Epithelial cell of proximal tubule (primary cell): ENCODE data around the gene IL20. TPM values are rescaled to one million over a fixed set of nuclear protein-coding genes. Genes with fewer than 3 reads are reported as not detected.

ENCODE experiments used
- DNase-seq: peaks from one replicate; pipeline ENCODE4 v3.0.0-alpha.2; 2011; ENCODE audit warnings: low read depth
- H3K4me3 ChIP-seq: 2 replicates; pipeline ENCODE4 v1.5.1; 2011; ENCODE audit warnings: low read depth, mild to moderate bottlenecking, low read length
- total RNA-seq: library from RNA; depleted of rRNA; stranded (reverse); fragments of >200 nt; gene quantifications from 2 replicates; pipeline ENCODE4 v1.2.3, GENCODE V29; 2015
- TF ChIP-seq, protein P1 (sequence below): conservative IDR thresholded peaks from 2 replicates; pipeline ENCODE4 v1.5.1; 2012; ENCODE audit warnings: low read depth, mild to moderate bottlenecking, low read length

The IL20 gene
- total RNA-seq, 1 donor from 2014 or later = not detected

DNA sequence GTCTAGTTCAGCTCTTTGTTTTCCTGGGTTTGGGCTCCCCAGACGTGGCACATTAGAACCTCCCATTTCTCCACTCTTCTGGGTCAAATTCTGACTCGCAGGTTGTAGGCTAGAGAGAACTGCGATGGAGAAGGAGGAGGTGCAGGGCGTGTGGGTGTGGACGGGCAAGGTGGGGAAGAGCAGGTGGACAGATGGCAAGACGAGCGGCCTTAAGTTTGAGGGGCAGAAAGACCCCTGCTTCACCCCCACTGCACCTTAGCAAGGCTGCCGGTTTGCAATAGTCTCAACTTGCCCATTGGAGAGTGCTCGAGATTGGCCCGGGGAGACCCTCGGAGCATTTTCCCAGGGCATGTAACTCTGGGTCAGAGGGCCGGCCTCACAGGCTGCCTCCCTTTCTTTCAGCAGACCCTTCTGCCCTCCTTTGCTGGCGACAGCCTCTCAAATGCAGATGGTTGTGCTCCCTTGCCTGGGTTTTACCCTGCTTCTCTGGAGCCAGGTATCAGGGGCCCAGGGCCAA, 33.5 kb downstream of the IL20 start:
- TF ChIP-seq, protein P1, sequence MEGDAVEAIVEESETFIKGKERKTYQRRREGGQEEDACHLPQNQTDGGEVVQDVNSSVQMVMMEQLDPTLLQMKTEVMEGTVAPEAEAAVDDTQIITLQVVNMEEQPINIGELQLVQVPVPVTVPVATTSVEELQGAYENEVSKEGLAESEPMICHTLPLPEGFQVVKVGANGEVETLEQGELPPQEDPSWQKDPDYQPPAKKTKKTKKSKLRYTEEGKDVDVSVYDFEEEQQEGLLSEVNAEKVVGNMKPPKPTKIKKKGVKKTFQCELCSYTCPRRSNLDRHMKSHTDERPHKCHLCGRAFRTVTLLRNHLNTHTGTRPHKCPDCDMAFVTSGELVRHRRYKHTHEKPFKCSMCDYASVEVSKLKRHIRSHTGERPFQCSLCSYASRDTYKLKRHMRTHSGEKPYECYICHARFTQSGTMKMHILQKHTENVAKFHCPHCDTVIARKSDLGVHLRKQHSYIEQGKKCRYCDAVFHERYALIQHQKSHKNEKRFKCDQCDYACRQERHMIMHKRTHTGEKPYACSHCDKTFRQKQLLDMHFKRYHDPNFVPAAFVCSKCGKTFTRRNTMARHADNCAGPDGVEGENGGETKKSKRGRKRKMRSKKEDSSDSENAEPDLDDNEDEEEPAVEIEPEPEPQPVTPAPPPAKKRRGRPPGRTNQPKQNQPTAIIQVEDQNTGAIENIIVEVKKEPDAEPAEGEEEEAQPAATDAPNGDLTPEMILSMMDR = no peak
- DNase-seq = no peak
- no peak overlapping the region for H3K4me3 ChIP-seq

DNA sequence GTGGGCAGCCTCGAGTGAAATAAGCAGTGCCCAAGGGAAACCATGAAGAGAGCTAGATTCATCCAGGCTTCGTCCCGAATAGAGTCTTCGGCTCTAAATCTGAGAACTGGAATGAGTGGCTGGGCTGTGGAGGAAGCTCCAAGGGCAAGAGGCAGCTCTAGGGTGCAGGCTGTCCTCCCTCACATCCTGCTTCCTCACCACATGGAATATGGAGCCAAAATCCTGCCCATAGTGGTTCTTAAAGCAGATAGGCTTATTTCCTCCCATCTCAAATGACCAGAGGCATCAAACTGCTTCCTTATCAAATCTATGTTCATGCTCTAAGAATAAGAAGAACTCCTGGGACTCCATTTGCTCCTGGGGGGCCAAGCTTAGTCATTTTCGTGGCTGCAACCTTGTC, 34.3 kb downstream of the IL20 start:
- no peak for DNase-seq
- H3K4me3 ChIP-seq = no peak overlapping the region
- TF ChIP-seq, protein P1 = no peak

DNA sequence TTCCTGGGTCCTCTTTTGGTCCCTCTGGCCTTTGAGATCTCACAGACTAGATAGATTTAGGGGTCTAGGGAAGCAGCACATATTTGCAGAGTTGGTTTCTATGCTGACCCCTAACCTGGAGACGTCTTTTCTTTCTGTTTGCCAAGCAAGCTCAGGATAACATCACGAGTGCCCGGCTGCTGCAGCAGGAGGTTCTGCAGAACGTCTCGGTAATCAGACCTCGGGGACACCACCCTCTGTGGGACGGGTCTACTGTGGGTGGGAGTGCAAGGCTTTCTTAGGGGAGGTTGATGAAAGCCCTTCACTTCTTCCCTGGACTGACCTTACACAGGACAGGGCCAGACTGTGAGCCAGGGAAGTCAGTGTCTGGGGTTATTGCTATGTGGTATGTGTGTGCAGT, 34.7 kb downstream of the IL20 start:
- H3K4me3 ChIP-seq = no peak overlapping the region
- TF ChIP-seq, protein P1 = no peak
- DNase-seq = no peak

DNA sequence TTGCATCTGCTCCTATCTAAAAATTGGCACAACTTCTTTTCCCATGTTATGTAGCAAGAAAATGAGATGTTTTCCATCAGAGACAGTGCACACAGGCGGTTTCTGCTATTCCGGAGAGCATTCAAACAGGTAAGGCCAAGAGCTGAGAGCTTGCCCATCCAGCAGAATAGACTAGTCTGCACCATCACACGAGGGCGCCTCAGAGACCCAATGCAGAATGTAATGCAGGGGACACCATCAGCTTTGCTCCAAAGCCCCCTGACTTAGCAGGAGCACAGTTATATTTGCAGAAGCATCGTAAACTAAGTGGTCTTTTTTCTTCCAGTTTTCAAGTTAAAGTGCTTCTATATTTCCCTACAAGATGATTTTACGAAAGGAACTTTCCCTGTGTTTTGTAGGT, 36.5 kb downstream of the IL20 start:
- TF ChIP-seq, protein P1 = no peak
- DNase-seq = no peak
- no peak overlapping the region for H3K4me3 ChIP-seq

DNA sequence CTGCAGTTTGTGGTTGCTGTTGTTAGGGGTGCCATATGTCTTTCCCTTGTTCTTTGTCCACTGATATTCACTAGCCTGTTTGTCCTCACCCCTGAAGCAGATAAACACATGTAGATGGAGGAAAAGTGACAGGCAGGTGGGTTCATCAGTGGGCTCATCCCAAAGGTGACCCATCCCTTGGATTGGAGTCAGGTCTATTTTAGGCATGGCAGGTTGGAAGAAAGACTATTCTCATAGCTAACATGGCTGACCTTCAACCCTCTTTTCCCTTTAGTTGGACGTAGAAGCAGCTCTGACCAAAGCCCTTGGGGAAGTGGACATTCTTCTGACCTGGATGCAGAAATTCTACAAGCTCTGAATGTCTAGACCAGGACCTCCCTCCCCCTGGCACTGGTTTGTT, 37.3 kb downstream of the IL20 start:
- no peak overlapping the region for H3K4me3 ChIP-seq
- TF ChIP-seq, protein P1 = no peak
- no peak for DNase-seq

DNA sequence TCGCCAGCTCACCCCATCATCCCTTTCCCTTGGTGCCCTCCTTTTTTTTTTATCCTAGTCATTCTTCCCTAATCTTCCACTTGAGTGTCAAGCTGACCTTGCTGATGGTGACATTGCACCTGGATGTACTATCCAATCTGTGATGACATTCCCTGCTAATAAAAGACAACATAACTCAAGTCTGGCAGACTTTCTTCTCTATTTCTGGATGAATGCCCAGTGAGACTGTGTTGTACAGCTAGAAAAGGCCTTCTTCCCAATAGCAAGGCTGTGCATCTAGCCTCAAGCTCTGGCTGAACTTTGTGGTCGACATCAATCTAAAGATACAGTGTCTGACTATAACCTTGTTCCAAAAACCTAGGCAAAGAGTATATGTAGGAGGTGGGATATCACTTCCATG, 38.3 kb downstream of the IL20 start:
- no peak overlapping the region for H3K4me3 ChIP-seq
- TF ChIP-seq, protein P1 = no peak
- no peak for DNase-seq

DNA sequence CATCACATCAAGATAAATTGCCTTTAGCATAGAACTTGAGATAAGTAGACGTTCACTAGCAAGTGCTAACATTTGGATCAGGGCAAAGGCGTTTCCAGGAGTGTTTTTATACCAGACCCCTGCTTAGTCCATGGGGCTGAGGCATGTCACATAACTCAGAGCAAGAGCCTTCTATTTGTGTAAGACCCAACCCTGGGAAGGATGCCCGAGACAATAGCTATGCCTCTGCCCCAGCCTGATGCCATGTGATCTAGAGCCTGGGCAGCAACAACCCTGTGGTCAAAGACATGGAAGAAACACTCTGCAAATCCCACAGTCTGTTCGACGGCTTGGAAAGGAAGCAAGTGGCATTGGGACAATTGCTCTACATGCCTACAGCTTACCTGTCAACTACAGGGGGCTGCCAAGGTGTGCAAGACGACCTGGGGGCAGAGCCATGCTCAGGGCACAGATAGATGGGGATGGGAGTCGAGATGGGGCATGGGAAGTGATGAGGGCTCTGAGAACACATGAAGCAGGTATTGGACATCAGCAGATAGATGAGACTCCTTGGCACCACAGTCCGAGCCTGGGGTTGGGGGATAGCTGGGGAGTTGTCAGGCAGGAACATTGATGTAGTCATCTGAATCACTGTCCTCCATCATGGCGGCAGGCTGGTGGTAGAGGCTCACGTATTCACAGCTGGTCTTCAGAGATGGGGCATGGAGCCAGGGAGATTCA, 39.2 kb downstream of the IL20 start:
- no peak for DNase-seq
- H3K4me3 ChIP-seq = no peak overlapping the region
- TF ChIP-seq, protein P1 = no peak
